ENCODE results near the gene DMXL2.

DNA sequence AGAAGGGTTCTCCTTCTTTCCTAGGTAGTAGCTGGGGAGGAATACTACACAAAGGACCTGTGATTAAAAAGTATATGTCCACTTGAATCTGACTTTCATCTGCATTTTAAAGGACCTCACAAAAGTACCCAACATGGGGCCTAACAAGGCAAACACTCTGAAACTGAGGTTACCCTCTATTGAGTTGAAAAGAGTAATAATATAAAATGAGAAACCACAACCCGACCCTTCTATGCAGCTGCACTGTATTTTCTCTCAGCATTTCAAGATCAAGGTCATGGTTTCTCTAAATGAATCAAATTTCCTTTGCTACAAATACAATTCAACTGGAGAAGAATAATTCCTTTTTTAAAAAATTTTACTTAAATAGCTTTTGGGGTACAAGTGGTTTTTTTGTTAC lies 106.3 kb downstream of the DMXL2 start:
- no peak for TF ChIP-seq POLR2A (IDR thresholded peaks at IDR 0.05)
- TF ChIP-seq, protein P1, sequence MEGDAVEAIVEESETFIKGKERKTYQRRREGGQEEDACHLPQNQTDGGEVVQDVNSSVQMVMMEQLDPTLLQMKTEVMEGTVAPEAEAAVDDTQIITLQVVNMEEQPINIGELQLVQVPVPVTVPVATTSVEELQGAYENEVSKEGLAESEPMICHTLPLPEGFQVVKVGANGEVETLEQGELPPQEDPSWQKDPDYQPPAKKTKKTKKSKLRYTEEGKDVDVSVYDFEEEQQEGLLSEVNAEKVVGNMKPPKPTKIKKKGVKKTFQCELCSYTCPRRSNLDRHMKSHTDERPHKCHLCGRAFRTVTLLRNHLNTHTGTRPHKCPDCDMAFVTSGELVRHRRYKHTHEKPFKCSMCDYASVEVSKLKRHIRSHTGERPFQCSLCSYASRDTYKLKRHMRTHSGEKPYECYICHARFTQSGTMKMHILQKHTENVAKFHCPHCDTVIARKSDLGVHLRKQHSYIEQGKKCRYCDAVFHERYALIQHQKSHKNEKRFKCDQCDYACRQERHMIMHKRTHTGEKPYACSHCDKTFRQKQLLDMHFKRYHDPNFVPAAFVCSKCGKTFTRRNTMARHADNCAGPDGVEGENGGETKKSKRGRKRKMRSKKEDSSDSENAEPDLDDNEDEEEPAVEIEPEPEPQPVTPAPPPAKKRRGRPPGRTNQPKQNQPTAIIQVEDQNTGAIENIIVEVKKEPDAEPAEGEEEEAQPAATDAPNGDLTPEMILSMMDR (IDR thresholded peaks at IDR 0.05): no peak
